Endothelial cell of umbilical vein (primary cell): ENCODE data around the gene ELMO1. TPM values are rescaled to one million over a fixed set of nuclear protein-coding genes. Genes with fewer than 3 reads are reported as not detected.

Experiments used
- BruUV-seq: library from RNA; stranded (reverse); fragments of 400-500 nt; replicated peaks from 2 replicates; lab custom pipeline; 2021; lab: Mats Ljungman, UMichigan
- CTCF ChIA-PET: fragments of 300-600, 350-600 bp; sonication (Branson Sonifier 250); formaldehyde crosslinking; loops from one replicate; lab custom pipeline; 2021; ENCODE audit warnings: antibody characterized with exemption, inconsistent platforms; lab: Charles Lee
- POLR2A ChIA-PET: fragments of 300-600, 350-600 bp; sonication (Branson Sonifier 250); formaldehyde crosslinking; loops from one replicate; lab custom pipeline; 2021; ENCODE audit warnings: antibody characterized with exemption, inconsistent platforms; lab: Charles Lee
- DNase-seq: peaks from one replicate; pipeline ENCODE4 v3.0.0-alpha.2; 2011; ENCODE audit warnings: low read depth, low spot score
- FAIRE-seq: peaks from 2 replicates; lab custom pipeline; 2011; peaks lifted over from hg19 to GRCh38; lab: Jason Lieb, UNC
- H2AFZ ChIP-seq: 2 replicates; pipeline ENCODE4 v1.6.0; 2012; ENCODE audit warnings: low read depth, low read length, control low read depth, inconsistent platforms
- H3K27ac ChIP-seq: 2 replicates; pipeline ENCODE4 v1.5.1; 2011; ENCODE audit warnings: low read depth, mild to moderate bottlenecking, control low read depth, low read length, moderate library complexity; ENCODE audit not compliant: insufficient read depth
- H3K27me3 ChIP-seq, 2 experiments: 2 replicates each; pipeline versions ENCODE4 v1.6.0 to v1.6.1; 2011; ENCODE audit warnings: low read length in 2 of 2, mixed read lengths in 1 of 2; ENCODE audit not compliant: control insufficient read depth in 2 of 2, insufficient read depth in 2 of 2
- H3K36me3 ChIP-seq, 2 experiments: 2 replicates in 1 of 2; 3 replicates in 1 of 2; pipeline ENCODE4 v1.5.1; 2011; ENCODE audit warnings: low read length in 2 of 2, mild to moderate bottlenecking in 1 of 2, moderate library complexity in 1 of 2; ENCODE audit not compliant: control insufficient read depth in 2 of 2, insufficient read depth in 2 of 2; ENCODE audit errors: extremely low read depth in 1 of 2
- H3K4me1 ChIP-seq: 3 replicates; pipeline ENCODE4 v1.5.1; 2011; ENCODE audit warnings: mild to moderate bottlenecking, low read length; ENCODE audit not compliant: control insufficient read depth, insufficient read depth; ENCODE audit errors: extremely low read depth
- H3K4me2 ChIP-seq: 2 replicates; pipeline ENCODE4 v1.6.1; 2011; ENCODE audit warnings: low read length, control low read depth, mixed read lengths; ENCODE audit not compliant: insufficient read depth
- H3K4me3 ChIP-seq, 3 experiments: fragments of 200-600 bp in 1 of 3; sonication (generic), shearing (Covaris generic) in 1 of 3; replicated peaks in 1 of 3; 2 replicates each; pipeline ENCODE4 v1.5.1; 2011 to 2016; ENCODE audit warnings: control low read depth in 3 of 3, low read length in 3 of 3, mild to moderate bottlenecking in 2 of 3, inconsistent platforms in 1 of 3, low read depth in 1 of 3, moderate library complexity in 1 of 3; ENCODE audit not compliant: insufficient read depth in 1 of 3
- H3K79me2 ChIP-seq: 2 replicates; pipeline ENCODE4 v1.6.0; 2012; ENCODE audit warnings: low read length, inconsistent platforms; ENCODE audit not compliant: control insufficient read depth, insufficient read depth
- H3K9ac ChIP-seq: replicated peaks from 2 replicates; pipeline ENCODE3; 2011; ENCODE audit warnings: low read length, control low read depth; ENCODE audit not compliant: insufficient read depth; ENCODE audit errors: extremely low read depth
- H3K9me1 ChIP-seq: replicated peaks from 3 replicates; pipeline ENCODE4 v1.6.0; 2011; ENCODE audit warnings: mild to moderate bottlenecking, low read length; ENCODE audit not compliant: control insufficient read depth, insufficient read depth; ENCODE audit errors: extremely low read depth
- H3K9me3 ChIP-seq: replicated peaks from 2 replicates; pipeline ENCODE4 v1.5.1; 2012; ENCODE audit warnings: low read length, inconsistent platforms; ENCODE audit not compliant: control insufficient read depth, insufficient read depth
- H4K20me1 ChIP-seq: replicated peaks from 2 replicates; pipeline ENCODE3; 2011; ENCODE audit warnings: mild to moderate bottlenecking, low read length; ENCODE audit not compliant: control insufficient read depth, insufficient read depth; ENCODE audit errors: extremely low read depth
- CTCF ChIP-seq, 2 donors: IDR thresholded peaks; 1 replicate in 1 of 2; 2 replicates in 1 of 2; pipeline ENCODE4 v1.5.1; 2011; ENCODE audit warnings: low read length in 2 of 2, mild to moderate bottlenecking in 2 of 2, moderate library complexity in 2 of 2, control low read depth in 1 of 2, inconsistent platforms in 1 of 2, low read depth in 1 of 2; ENCODE audit not compliant: insufficient read depth in 1 of 2; ENCODE audit errors: extremely low read depth in 1 of 2
- EZH2 ChIP-seq: IDR thresholded peaks from 2 replicates; pipeline ENCODE4 v1.6.1; 2012; ENCODE audit warnings: borderline replicate concordance, low read depth, mild to moderate bottlenecking, moderate library complexity, low read length, inconsistent platforms; ENCODE audit not compliant: severe bottlenecking
- FOS ChIP-seq: IDR thresholded peaks from 2 replicates; pipeline ENCODE4 v1.6.1; 2011; ENCODE audit warnings: mild to moderate bottlenecking, low read length, moderate library complexity, borderline replicate concordance; ENCODE audit not compliant: insufficient read depth
- GATA2 ChIP-seq: IDR thresholded peaks from 2 replicates; pipeline ENCODE4 v1.7.0; 2011; ENCODE audit warnings: low read depth, mild to moderate bottlenecking, moderate library complexity, mixed read lengths, low read length; ENCODE audit not compliant: insufficient read length, insufficient read depth
- JUN ChIP-seq: IDR thresholded peaks from 2 replicates; pipeline ENCODE4 v1.6.1; 2011; ENCODE audit warnings: borderline replicate concordance, low read depth; ENCODE audit not compliant: insufficient read length, insufficient read depth
- MYC ChIP-seq: IDR thresholded peaks from one replicate; pipeline ENCODE4 v1.6.1; 2011; ENCODE audit warnings: mild to moderate bottlenecking, low read depth, low read length
- POLR2A ChIP-seq: IDR thresholded peaks from 2 replicates; pipeline ENCODE4 v1.6.1; 2012; ENCODE audit warnings: low read depth, mild to moderate bottlenecking, control low read depth, low read length
- POLR2AphosphoS5 ChIP-seq: IDR thresholded peaks from 2 replicates; pipeline ENCODE4 v1.6.1; 2012; ENCODE audit warnings: low read depth, mild to moderate bottlenecking, control low read depth, low read length, moderate library complexity; ENCODE audit not compliant: insufficient read depth
- dilution Hi-C: fragments of 300-500 bp; cut with MboI; formaldehyde crosslinking; loops from one replicate; pipeline ENCODE4 v1.15.0; 2019; ENCODE audit warnings: low sequenced_read_pairs; ENCODE audit not compliant: extremely low pct_ligation_motif_present
- intact Hi-C: fragments of 100-400 bp; cut with micrococcal nuclease; formaldehyde crosslinking; loops from one replicate; pipeline ENCODE4 v1.10.0; 2022
- polyA plus RNA-seq, 4 experiments: library from polyadenylated mRNA; depleted of rRNA in 3 of 4; stranded (reverse) in 3 of 4; unstranded in 1 of 4; fragments of >200 nt; gene quantifications; 2 replicates each; pipeline versions ENCODE4 v1.2.1 to v1.2.3, GENCODE V29; 2011 to 2012; ENCODE audit warnings: missing spikeins in 1 of 4
- total RNA-seq: library from RNA; stranded (reverse); gene quantifications from 2 replicates; pipeline ENCODE4 v1.2.3, GENCODE V29; 2021
- TF ChIP-seq, protein P1 (sequence below): IDR thresholded peaks from 2 replicates; pipeline ENCODE4 v1.6.1; 2011; ENCODE audit not compliant: insufficient read depth, insufficient read length

ELMO1 gene
- total and polyA plus RNA-seq, 2 donors (not counting 3 experiments of a cell fraction or from before 2014, with no cell fraction given): 17.0 to 30.6 TPM

DNA sequence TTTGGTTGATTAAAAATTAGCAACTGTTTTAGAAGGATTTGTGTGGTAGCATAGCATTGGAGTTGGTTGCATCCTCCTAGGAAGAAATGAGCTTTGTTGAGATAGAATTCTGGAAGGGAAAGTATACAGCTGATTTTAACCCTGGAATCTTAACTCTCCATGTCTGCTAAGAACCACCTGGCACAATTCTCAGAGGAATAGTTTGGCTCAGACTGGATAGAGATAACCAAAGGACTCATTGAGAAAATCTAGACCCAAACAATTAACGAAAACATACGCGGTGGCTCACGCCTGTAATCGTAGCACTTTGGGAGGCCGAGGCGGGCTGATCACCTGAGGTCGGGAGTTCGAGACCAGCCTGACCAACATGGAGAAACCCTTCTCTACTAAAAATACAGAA is 625.3 kb downstream of the ELMO1 start:
- intact Hi-C loops: no loop called here
- TF ChIP-seq, protein P1, sequence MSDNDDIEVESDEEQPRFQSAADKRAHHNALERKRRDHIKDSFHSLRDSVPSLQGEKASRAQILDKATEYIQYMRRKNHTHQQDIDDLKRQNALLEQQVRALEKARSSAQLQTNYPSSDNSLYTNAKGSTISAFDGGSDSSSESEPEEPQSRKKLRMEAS: no peak
- TF ChIP-seq JUN: no peak
- TF ChIP-seq CTCF (IDR thresholded peaks at IDR 0.05; ENCODE audit: extremely low read depth in 1 of 2, insufficient read depth in 1 of 2, low read depth in 1 of 2, low read length in 2 of 2): no peak

GRCh38 chr7:36821617-36822016 is 627.0 kb downstream of the ELMO1 start:
- Histone ChIP-seq H4K20me1 (no peaks in the 10 kb centered on the region), H2AFZ (no peak overlapping the region), H3K9me1 (no peaks in the 10 kb centered on the region), H3K4me2 (no peak overlapping the region), H3K27ac (no peak overlapping the region), H3K9me3 (no peaks in the 10 kb centered on the region), H3K9ac (no peak overlapping the region), H3K79me2 (no peaks in the 10 kb centered on the region), H3K36me3 (no peaks in the 10 kb centered on the region), H3K27me3 (no peaks in the 10 kb centered on the region), H3K4me3 (no peak overlapping the region), H3K4me1 (no peaks in the 10 kb centered on the region)
- no TSS peak for BruUV-seq
- DNase-seq (no peak), FAIRE-seq (no peak)
- ChIA-PET CTCF (no interaction called here), POLR2A (no interaction called here)
- TF ChIP-seq EZH2 (no peak), MYC (no peak), GATA2 (no peak), CTCF (IDR thresholded peaks at IDR 0.05; ENCODE audit: extremely low read depth in 1 of 2, insufficient read depth in 1 of 2, low read depth in 1 of 2, low read length in 2 of 2) (no peak), POLR2A (no peak), FOS (no peak), JUN (no peak), POLR2AphosphoS5 (no peak)
- TF ChIP-seq, protein P1: no peak
- dilution Hi-C loops: no loop called here
- intact Hi-C loops: no loop called here

More for the DNA sequence above, 625.3 kb downstream of the ELMO1 start:
- Histone ChIP-seq H3K27ac (no peak overlapping the region), H3K27me3 (no peaks in the 10 kb centered on the region), H3K9me1 (no peaks in the 10 kb centered on the region), H3K36me3 (no peaks in the 10 kb centered on the region), H3K4me2 (no peak overlapping the region), H2AFZ (no peak overlapping the region), H4K20me1 (no peaks in the 10 kb centered on the region), H3K4me3 (no peak overlapping the region), H3K4me1 (no peaks in the 10 kb centered on the region), H3K79me2 (no peaks in the 10 kb centered on the region), H3K9ac (no peak overlapping the region), H3K9me3 (no peaks in the 10 kb centered on the region)
- DNase-seq (no peak), FAIRE-seq (no peak)
- POLR2A ChIA-PET: no interaction called here
- dilution Hi-C loops: no loop called here
- no TSS peak for BruUV-seq
- CTCF ChIA-PET: no interaction called here
